Spleen (tissue), 11 donors: ENCODE data around the gene COL25A1. TPM values are rescaled to one million over a fixed set of nuclear protein-coding genes. Genes with fewer than 3 reads are reported as not detected.

Source experiments
- DNase-seq: peaks from one replicate; pipeline ENCODE4 v3.0.0-alpha.2; 2020
- H3K27ac ChIP-seq, 8 donors: fragments of 200-600 bp; sonication (generic) in 7 of 8; 1 replicate in 4 of 8; 2 replicates in 4 of 8; pipeline versions ENCODE4 v1.5.0 to v1.8.0; 2016 to 2021; ENCODE audit warnings: inconsistent platforms in 4 of 8, mild to moderate bottlenecking in 4 of 8, moderate library complexity in 1 of 8
- H3K27me3 ChIP-seq, 7 donors: fragments of 200-600 bp; sonication (generic) in 6 of 7; replicated peaks in 1 of 7; 1 replicate in 4 of 7; 2 replicates in 3 of 7; pipeline versions ENCODE4 v1.5.0 to v1.8.0; 2016 to 2021; ENCODE audit warnings: inconsistent platforms in 3 of 7, mild to moderate bottlenecking in 1 of 7
- H3K36me3 ChIP-seq, 6 donors: fragments of 200-600 bp; sonication (generic) in 5 of 6; 1 replicate in 4 of 6; 2 replicates in 2 of 6; pipeline versions ENCODE4 v1.5.0 to v1.8.0; 2016 to 2021; ENCODE audit warnings: inconsistent platforms in 2 of 6
- H3K4me1 ChIP-seq, 6 donors: fragments of 200-600 bp; sonication (generic) in 5 of 6; 1 replicate in 3 of 6; 2 replicates in 3 of 6; pipeline versions ENCODE4 v1.5.0 to v1.8.0; 2016 to 2021; ENCODE audit warnings: inconsistent platforms in 3 of 6
- H3K4me3 ChIP-seq, 8 donors: fragments of 200-600 bp; sonication (generic) in 7 of 8; 1 replicate in 4 of 8; 2 replicates in 4 of 8; pipeline versions ENCODE4 v1.5.0 to v1.8.0; 2016 to 2021; ENCODE audit warnings: inconsistent platforms in 4 of 8, mild to moderate bottlenecking in 4 of 8, moderate library complexity in 2 of 8
- H3K9me3 ChIP-seq, 8 donors: fragments of 200-600 bp; sonication (generic) in 7 of 8; 1 replicate in 4 of 8; 2 replicates in 4 of 8; pipeline versions ENCODE4 v1.5.0 to v1.8.0; 2016 to 2021; ENCODE audit warnings: inconsistent platforms in 4 of 8
- POLR2A ChIP-seq, 3 donors: fragments of 450-650 bp; IDR thresholded peaks; one replicate each; pipeline ENCODE4 v1.5.1; 2017; ENCODE audit warnings: antibody characterized with exemption in 3 of 3, mild to moderate bottlenecking in 1 of 3
- POLR2AphosphoS5 ChIP-seq, 3 donors: sonication (generic); formaldehyde crosslinking; IDR thresholded peaks; one replicate each; pipeline ENCODE4 v1.5.1; 2017; ENCODE audit warnings: antibody characterized with exemption in 3 of 3
- WGBS, 5 donors: extraction: QIAGEN DNeasy Blood & Tissue Kit in 3 of 5; methylation state at CpG; one replicate each; pipeline versions ENCODE4 v1.1.5 to v1.1.7; 2013 to 2018; 5-methylcytosine and 5-hydroxymethylcytosine counted together
- intact Hi-C: fragments of 100-400 bp; cut with DNase I; formaldehyde crosslinking; loops from one replicate; pipeline ENCODE4 v1.15.0; 2023; ENCODE audit warnings: low total_unique reads
- polyA plus RNA-seq, 3 donors: library from polyadenylated mRNA; stranded (reverse); fragments of 200-250 nt; gene quantifications; one replicate each; pipeline ENCODE4 v1.2.1, GENCODE V29; 2013
- total RNA-seq, 7 donors: library from RNA; depleted of rRNA in 3 of 7; stranded (reverse); fragments of >200 nt in 3 of 7; fragmentation: NEBNext Ultra II Directional in 4 of 7; extraction: Animal tissue kit (Norgen Biotek cat#: 25700) in 4 of 7; gene quantifications; one replicate each; pipeline versions ENCODE4 v1.1.0 to v1.2.1, GENCODE V29; 2016 to 2021
- TF ChIP-seq, protein P1 (sequence below), 11 experiments: fragments of 200-600 bp in 7 of 11; fragments of 450-650 bp in 4 of 11; sonication (generic) in 4 of 11; IDR thresholded peaks in 8 of 11; conservative IDR thresholded peaks in 3 of 11; 1 replicate in 7 of 11; 2 replicates in 4 of 11; pipeline versions ENCODE4 v1.4.0 to v1.8.0; 2016 to 2021; ENCODE audit warnings: antibody characterized with exemption in 11 of 11, inconsistent platforms in 4 of 11, mild to moderate bottlenecking in 1 of 11
- donor health status: healthy with polysubstance abuse.
- donor health status: DM: no; HTN: no; CAD: no; lungs with moderate emphysema.
- donor health status: DM: no; HTN: no; CAD: no.
- donor health status: Bipolar disorder and iron deficiency.
- donor health status: healthy.
- donor health status: DM: no; HTN: no; CAD: no.
- donor health status: DM: yes; HTN: yes; CAD: no.

COL25A1 gene
- total and polyA plus RNA-seq, 10 donors: 0.06 to 1.9 (median 0.57) TPM; not detected in 1

DNA sequence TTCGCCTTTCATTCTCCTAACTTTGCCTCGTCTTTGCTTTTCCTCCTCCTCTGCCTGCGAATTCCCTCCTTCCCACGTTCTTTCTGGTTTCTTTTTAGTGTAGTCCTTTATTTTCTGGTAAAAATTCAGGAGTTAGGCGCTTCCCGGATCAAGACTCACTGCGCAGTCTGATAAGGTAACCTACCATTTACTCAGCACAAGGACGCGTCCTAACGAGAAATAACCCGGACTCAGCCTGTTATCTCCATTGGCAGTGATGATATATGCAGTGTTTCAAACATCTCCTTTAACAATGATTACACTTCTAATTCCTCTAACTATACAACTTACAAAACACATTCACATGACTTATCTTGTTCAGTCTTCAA, 539.2 kb downstream of the COL25A1 start:
- Histone ChIP-seq H3K4me1 (peaks cover 0 to 17% (median 15%) of the 10 kb centered on the region in 6 donors), H3K4me3 (peak overlapping the region; percentile 24 to 71 (median 46)), H3K36me3 (no peaks in the 10 kb centered on the region), H3K27me3 (peaks cover 0 to 87% (median 26%) of the 10 kb centered on the region in 7 donors), H3K27ac (no peak overlapping the region), H3K9me3 (peaks cover 0 to 12% (median 4%) of the 10 kb centered on the region in 8 donors)
- TF ChIP-seq POLR2AphosphoS5 (IDR thresholded peaks at IDR 0.05) (no peak), POLR2A (IDR thresholded peaks at IDR 0.05) (no peak)
- TF ChIP-seq, protein P1, sequence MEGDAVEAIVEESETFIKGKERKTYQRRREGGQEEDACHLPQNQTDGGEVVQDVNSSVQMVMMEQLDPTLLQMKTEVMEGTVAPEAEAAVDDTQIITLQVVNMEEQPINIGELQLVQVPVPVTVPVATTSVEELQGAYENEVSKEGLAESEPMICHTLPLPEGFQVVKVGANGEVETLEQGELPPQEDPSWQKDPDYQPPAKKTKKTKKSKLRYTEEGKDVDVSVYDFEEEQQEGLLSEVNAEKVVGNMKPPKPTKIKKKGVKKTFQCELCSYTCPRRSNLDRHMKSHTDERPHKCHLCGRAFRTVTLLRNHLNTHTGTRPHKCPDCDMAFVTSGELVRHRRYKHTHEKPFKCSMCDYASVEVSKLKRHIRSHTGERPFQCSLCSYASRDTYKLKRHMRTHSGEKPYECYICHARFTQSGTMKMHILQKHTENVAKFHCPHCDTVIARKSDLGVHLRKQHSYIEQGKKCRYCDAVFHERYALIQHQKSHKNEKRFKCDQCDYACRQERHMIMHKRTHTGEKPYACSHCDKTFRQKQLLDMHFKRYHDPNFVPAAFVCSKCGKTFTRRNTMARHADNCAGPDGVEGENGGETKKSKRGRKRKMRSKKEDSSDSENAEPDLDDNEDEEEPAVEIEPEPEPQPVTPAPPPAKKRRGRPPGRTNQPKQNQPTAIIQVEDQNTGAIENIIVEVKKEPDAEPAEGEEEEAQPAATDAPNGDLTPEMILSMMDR (IDR thresholded peaks at IDR 0.05 in 8 of 11, conservative IDR thresholded peaks at IDR 0.05 in 3 of 11): no peak
- intact Hi-C loops: no loop called here
- no peak for DNase-seq
- 30 to 42% (median 34%) methylated on average over 11 of the region's 11 CpGs for WGBS, 5 donors

DNA sequence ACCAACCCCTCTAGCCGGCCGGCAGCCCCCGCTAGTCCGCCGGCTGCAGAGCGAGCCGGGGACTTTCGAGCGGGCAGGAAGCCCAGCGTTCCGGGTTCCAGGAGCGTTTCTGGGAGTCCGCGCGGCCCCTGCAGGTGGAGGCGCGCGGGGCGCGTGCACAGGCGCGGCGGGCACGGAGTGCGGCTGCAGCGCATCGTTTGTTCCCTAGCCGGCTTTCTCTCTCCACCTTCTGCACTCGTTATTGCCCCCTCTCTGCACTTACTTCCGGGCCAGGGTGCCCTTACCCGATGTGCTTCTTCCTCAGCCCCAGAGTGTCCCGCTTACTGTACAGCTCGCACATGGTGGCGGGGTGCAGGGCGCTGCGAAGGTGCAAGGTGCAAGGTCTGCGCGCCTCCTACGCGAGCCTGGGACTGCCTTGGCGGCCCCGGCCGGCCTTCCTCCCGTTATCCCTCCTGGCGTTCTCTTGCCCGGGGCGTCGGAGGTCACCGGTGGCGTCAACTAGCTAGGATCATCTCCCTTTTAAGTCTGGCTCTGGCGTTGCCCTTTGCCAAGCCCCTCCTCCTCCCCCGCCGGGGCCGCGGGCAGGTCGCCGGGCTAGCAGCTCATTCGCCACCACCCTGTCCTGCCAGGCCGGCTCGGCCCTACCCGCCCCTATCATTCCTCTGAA, 539.8 kb downstream of the COL25A1 start, which contains the start of gene ETNPPL:
Gene ETNPPL (minus strand): TSS at position 495 of the 667 bp plus-strand sequence. CDS start 155 bp downstream, at position 340.
- H3K27me3 ChIP-seq: peaks cover 0 to 90% (median 26%) of the 10 kb centered on the region in 7 donors
- H3K4me1 ChIP-seq: peaks cover 0 to 17% (median 15%) of the 10 kb centered on the region in 6 donors
- no peak for DNase-seq
- peaks cover 0 to 12% (median 4%) of the 10 kb centered on the region in 8 donors for H3K9me3 ChIP-seq
- no peaks in the 10 kb centered on the region for H3K36me3 ChIP-seq
- TF ChIP-seq POLR2AphosphoS5 (IDR thresholded peaks at IDR 0.05): peak in 1 of 3 donors; percentile 14
- TF ChIP-seq, protein P1 (IDR thresholded peaks at IDR 0.05 in 8 of 11, conservative IDR thresholded peaks at IDR 0.05 in 3 of 11): no peak
- H3K4me3 ChIP-seq: peak within 1 kb of the TSS; percentile 24 to 71 (median 46)
- no peak within 1 kb of the TSS for H3K27ac ChIP-seq
- WGBS, 5 donors: 1 to 8% (median 2%) methylated on average over 43 to 61 of the region's 61 CpGs
- intact Hi-C loops: no loop called here

Other genes starting within 250 kb of the COL25A1 start
- gene SEC24B, start 131.2 kb upstream of the COL25A1 start, total RNA-seq: 10 to 100 TPM; 29.9 to 42.9 (median 35.1) TPM
- 1 to 10 TPM; 7.1 to 10.0 (median 8.0) TPM for gene SEC24B, start 131.2 kb upstream of the COL25A1 start, polyA plus RNA-seq